Activated CD4-positive, alpha-beta T cell treated with anti-CD3 and anti-CD28 coated beads for 4 hours (primary cell): Measurements from ENCODE around the gene SLC25A15.

ENCODE experiments used
- DNase-seq, 2 donors: peaks; one replicate each; pipeline ENCODE4 v3.0.0-alpha.2; 2020

The SLC25A15 gene

GRCh38 chr13:40789275-40790153, at the start of gene SLC25A15:
TSS of gene SLC25A15 (plus strand) at chr13:40789611. CDS start at chr13:40793227, 3,616 bp downstream.
- peak; percentile 62 to 75 for DNase-seq

GRCh38 chr13:40749327-40749726, 40.1 kb upstream of the SLC25A15 start:
- no peak for DNase-seq

- DNase-seq = no peak
These were observed 34.2 kb upstream of the SLC25A15 start for GRCh38 chr13:40755082-40755700.

GRCh38 chr13:40756042-40756441, 33.4 kb upstream of the SLC25A15 start:
- DNase-seq = no peak

GRCh38 chr13:40758811-40759210, 30.6 kb upstream of the SLC25A15 start:
- no peak for DNase-seq

- no peak for DNase-seq
These were observed 26.6 kb upstream of the SLC25A15 start for GRCh38 chr13:40762849-40763248.

GRCh38 chr13:40764587-40765403, 24.6 kb upstream of the SLC25A15 start:
- peak in 1 of 2 donors; percentile 15 for DNase-seq

- no peak for DNase-seq
These were observed 23.8 kb upstream of the SLC25A15 start for GRCh38 chr13:40765602-40766001.

- DNase-seq = no peak
These were observed 19.4 kb upstream of the SLC25A15 start for GRCh38 chr13:40769970-40770369.

GRCh38 chr13:40770609-40770933, 18.8 kb upstream of the SLC25A15 start:
- no peak for DNase-seq

- DNase-seq = peak; percentile 93 to 94
These were observed 18.3 kb upstream of the SLC25A15 start, which contains the start of gene MRPS31 for GRCh38 chr13:40770934-40771618. TSS of gene MRPS31 (minus strand) at chr13:40771190. CDS start at chr13:40771136, 54 bp downstream.

GRCh38 chr13:40772765-40773473, 16.5 kb upstream of the SLC25A15 start:
- DNase-seq = no peak

GRCh38 chr13:40774672-40775071, 14.7 kb upstream of the SLC25A15 start:
- DNase-seq = no peak

GRCh38 chr13:40776232-40776631, 13.2 kb upstream of the SLC25A15 start:
- DNase-seq = peak in 1 of 2 donors; percentile 24

- peak; percentile 69 for DNase-seq
These were observed 12.7 kb upstream of the SLC25A15 start for GRCh38 chr13:40776681-40777165.

GRCh38 chr13:40777166-40777808, 12.1 kb upstream of the SLC25A15 start:
- peak; percentile 41 to 44 for DNase-seq

GRCh38 chr13:40777809-40778175, 11.6 kb upstream of the SLC25A15 start:
- DNase-seq = no peak

GRCh38 chr13:40779049-40779448, 10.4 kb upstream of the SLC25A15 start:
- DNase-seq = no peak

- no peak for DNase-seq
These were observed 9.6 kb upstream of the SLC25A15 start for GRCh38 chr13:40779796-40780285.

GRCh38 chr13:40780822-40781401, 8.5 kb upstream of the SLC25A15 start:
- DNase-seq = no peak

GRCh38 chr13:40781717-40782116, 7.7 kb upstream of the SLC25A15 start:
- no peak for DNase-seq
